ENCODE measurements around the gene RALGPS1. TPM values are rescaled to one million over a fixed set of nuclear protein-coding genes. Genes with fewer than 3 reads are reported as not detected.

RALGPS1 gene
- polyA plus RNA-seq, 1 of the 3 experiments (the other 2 are of a cell fraction) = 3.9 TPM

DNA sequence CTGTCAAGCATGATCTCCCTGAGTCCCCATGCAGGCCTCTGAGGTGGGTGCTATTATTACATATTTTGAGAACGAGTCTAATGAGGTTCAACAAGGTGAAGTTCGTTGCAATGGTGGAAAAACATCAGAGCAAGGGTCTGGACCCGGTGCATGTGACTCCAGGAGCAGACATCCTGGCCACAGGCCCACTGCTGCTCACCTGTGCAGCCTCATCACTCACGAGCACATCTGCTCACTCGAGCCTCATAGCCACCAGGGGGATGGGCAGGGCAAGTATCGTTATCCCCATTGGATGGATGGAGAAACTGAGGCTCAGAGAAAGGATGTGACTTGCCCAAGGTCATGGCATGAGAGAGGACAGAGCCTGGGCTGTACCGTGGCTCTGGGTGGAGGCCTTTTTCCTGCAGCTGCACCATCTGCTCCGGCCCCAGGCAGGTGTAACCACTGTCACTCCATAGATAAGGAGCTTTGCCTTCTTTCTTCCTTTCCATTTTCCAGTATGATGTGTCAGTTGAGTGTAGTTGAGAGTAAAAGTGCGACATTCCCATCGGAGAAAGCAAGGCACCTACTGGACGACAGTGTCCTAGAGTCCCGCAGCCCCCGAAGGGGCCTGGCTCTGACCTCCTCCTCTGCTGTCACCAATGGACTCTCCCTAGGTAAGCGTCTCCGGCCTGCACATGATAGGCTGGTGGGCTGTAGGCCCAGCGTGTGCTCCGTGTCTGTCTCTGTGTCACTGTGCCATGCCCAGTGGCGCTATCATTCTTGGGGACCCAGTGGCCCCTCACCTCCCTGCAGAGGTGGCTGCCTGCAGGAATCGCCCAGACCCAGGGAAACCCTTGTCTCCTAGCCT lies 281.6 kb downstream of the RALGPS1 start:
- Histone ChIP-seq H3K4me2 (no peak overlapping the region), H3K27ac (ENCODE audit: low read depth in 2 of 2, low read length in 1 of 2) (no peak overlapping the region), H3K4me1 (ENCODE audit: control insufficient read depth in 1 of 2, insufficient read depth in 2 of 2, low read depth in 1 of 2, low read length in 1 of 2) (peaks cover 0 to 14% of the 10 kb centered on the region in 2 experiments; a peak in 1 of 4 replicates), H3K9me3 (no peaks in the 10 kb centered on the region), H4K20me1 (ENCODE audit: insufficient read depth) (no peaks in the 10 kb centered on the region), H3K9me2 (no peaks in the 10 kb centered on the region), H2AFZ (ENCODE audit: low read depth) (no peak overlapping the region), H3K27me3 (ENCODE audit: insufficient read depth) (no peaks in the 10 kb centered on the region), H3K4me3 (ENCODE audit: low read depth in 2 of 2, low read length in 1 of 2) (no peak overlapping the region), H3F3A (replicated peaks; ENCODE audit: insufficient read depth) (no peaks in the 10 kb centered on the region), H3K79me2 (ENCODE audit: insufficient read depth) (no peaks in the 10 kb centered on the region), H3K36me3 (replicated peaks in 1 of 2; ENCODE audit: control insufficient read depth in 1 of 2, insufficient read depth in 2 of 2, low read length in 1 of 2) (no peaks in the 10 kb centered on the region), H3K9ac (no peak overlapping the region)
- POLR2A ChIA-PET = no interaction called here
- 91% methylated on average over 13 of the region's 19 CpGs for WGBS (ENCODE audit: low lambda C conversion rate)
- CTCF ChIA-PET = interaction anchor here (0.6 to 11.2 kb wide), 5 partner anchors 65 to 261 kb away, joined by 3 to 202 read pairs (median 4); no protein-coding TSS in a partner anchor
- no peak for DNase-seq
- no peak for TF ChIP-seq CHD2 (IDR thresholded peaks at IDR 0.05; ENCODE audit: low read length, partially characterized antibody)
- no peak for TF ChIP-seq NRF1 (IDR thresholded peaks at IDR 0.05; ENCODE audit: low read depth, low read length)
- TF ChIP-seq, protein P1, sequence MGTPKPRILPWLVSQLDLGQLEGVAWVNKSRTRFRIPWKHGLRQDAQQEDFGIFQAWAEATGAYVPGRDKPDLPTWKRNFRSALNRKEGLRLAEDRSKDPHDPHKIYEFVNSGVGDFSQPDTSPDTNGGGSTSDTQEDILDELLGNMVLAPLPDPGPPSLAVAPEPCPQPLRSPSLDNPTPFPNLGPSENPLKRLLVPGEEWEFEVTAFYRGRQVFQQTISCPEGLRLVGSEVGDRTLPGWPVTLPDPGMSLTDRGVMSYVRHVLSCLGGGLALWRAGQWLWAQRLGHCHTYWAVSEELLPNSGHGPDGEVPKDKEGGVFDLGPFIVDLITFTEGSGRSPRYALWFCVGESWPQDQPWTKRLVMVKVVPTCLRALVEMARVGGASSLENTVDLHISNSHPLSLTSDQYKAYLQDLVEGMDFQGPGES (IDR thresholded peaks at IDR 0.05; ENCODE audit: low read depth, low read length) = no peak
- no peak for TF ChIP-seq GABPA (IDR thresholded peaks at IDR 0.05; ENCODE audit: low read depth)
- TF ChIP-seq EZH2phosphoT487 (IDR thresholded peaks at IDR 0.05; ENCODE audit: borderline replicate concordance, low read depth) = no peak
- no peak for TF ChIP-seq MEF2A (IDR thresholded peaks at IDR 0.05; ENCODE audit: borderline replicate concordance, low read depth)
- no peak for TF ChIP-seq TEAD4 (IDR thresholded peaks at IDR 0.05; ENCODE audit: borderline replicate concordance, insufficient read depth)
- TF ChIP-seq NFIC (IDR thresholded peaks at IDR 0.05; ENCODE audit: borderline replicate concordance) = no peak
- TF ChIP-seq, protein P2, sequence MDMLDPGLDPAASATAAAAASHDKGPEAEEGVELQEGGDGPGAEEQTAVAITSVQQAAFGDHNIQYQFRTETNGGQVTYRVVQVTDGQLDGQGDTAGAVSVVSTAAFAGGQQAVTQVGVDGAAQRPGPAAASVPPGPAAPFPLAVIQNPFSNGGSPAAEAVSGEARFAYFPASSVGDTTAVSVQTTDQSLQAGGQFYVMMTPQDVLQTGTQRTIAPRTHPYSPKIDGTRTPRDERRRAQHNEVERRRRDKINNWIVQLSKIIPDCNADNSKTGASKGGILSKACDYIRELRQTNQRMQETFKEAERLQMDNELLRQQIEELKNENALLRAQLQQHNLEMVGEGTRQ (IDR thresholded peaks at IDR 0.05; ENCODE audit: borderline replicate concordance, low read depth, low read length) = no peak
- TF ChIP-seq, protein P3, sequence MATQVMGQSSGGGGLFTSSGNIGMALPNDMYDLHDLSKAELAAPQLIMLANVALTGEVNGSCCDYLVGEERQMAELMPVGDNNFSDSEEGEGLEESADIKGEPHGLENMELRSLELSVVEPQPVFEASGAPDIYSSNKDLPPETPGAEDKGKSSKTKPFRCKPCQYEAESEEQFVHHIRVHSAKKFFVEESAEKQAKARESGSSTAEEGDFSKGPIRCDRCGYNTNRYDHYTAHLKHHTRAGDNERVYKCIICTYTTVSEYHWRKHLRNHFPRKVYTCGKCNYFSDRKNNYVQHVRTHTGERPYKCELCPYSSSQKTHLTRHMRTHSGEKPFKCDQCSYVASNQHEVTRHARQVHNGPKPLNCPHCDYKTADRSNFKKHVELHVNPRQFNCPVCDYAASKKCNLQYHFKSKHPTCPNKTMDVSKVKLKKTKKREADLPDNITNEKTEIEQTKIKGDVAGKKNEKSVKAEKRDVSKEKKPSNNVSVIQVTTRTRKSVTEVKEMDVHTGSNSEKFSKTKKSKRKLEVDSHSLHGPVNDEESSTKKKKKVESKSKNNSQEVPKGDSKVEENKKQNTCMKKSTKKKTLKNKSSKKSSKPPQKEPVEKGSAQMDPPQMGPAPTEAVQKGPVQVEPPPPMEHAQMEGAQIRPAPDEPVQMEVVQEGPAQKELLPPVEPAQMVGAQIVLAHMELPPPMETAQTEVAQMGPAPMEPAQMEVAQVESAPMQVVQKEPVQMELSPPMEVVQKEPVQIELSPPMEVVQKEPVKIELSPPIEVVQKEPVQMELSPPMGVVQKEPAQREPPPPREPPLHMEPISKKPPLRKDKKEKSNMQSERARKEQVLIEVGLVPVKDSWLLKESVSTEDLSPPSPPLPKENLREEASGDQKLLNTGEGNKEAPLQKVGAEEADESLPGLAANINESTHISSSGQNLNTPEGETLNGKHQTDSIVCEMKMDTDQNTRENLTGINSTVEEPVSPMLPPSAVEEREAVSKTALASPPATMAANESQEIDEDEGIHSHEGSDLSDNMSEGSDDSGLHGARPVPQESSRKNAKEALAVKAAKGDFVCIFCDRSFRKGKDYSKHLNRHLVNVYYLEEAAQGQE (IDR thresholded peaks at IDR 0.05; ENCODE audit: low read depth, low read length) = no peak
- no peak for TF ChIP-seq MXI1 (IDR thresholded peaks at IDR 0.05; ENCODE audit: low read depth, low read length)
